Lower lobe of right lung (tissue), 2 donors: Measurements from ENCODE around the gene RBM14. TPM values are rescaled to one million over a fixed set of nuclear protein-coding genes. Genes with fewer than 3 reads are reported as not detected.
A peak's percentile ranks its signal among the peaks of the same experiment; 100 is the strongest.
"Not testable (repeated sequence)": the region's sequence is repeated elsewhere in the genome, so short reads cannot be mapped to it uniquely, and the experiment has no call there.

Experiments used
- ATAC-seq, 2 donors: fragments of 200-7000 bp; cut with Tn5 transposase; one replicate each; pipeline ENCODE4 v1.9.1; 2020 to 2022; ENCODE audit warnings: mild to moderate bottlenecking in 2 of 2, moderate library complexity in 2 of 2
- DNase-seq: peaks from one replicate; pipeline ENCODE4 v3.0.0-alpha.2; 2020
- H3K27ac ChIP-seq: fragments of 200-600 bp; one replicate; pipeline ENCODE4 v1.8.0; 2022
- H3K27me3 ChIP-seq: fragments of 200-600 bp; one replicate; pipeline ENCODE4 v1.8.0; 2022; ENCODE audit warnings: low read depth
- H3K36me3 ChIP-seq: fragments of 200-600 bp; one replicate; pipeline ENCODE4 v1.8.0; 2022; ENCODE audit warnings: mild to moderate bottlenecking
- H3K4me1 ChIP-seq: fragments of 200-600 bp; one replicate; pipeline ENCODE4 v1.8.0; 2022
- H3K4me3 ChIP-seq: fragments of 200-600 bp; one replicate; pipeline ENCODE4 v1.8.0; 2022; ENCODE audit warnings: mild to moderate bottlenecking
- H3K9me3 ChIP-seq: fragments of 200-600 bp; one replicate; pipeline ENCODE4 v1.8.0; 2022
- CTCF ChIP-seq: fragments of 200-600 bp; IDR thresholded peaks from one replicate; pipeline ENCODE4 v1.8.0; 2022; ENCODE audit warnings: antibody characterized with exemption, mild to moderate bottlenecking
- intact Hi-C: fragments of 100-400 bp; cut with DNase I; formaldehyde crosslinking; loops from one replicate; pipeline ENCODE4 v1.11.0; 2022
- total RNA-seq: library from RNA; stranded (reverse); fragmentation: NEBNext Ultra II Directional; extraction: Animal tissue kit (Norgen Biotek cat#: 25700); gene quantifications from one replicate; pipeline ENCODE4 v1.2.1, GENCODE V29; 2021
- donor health status: DM: no; HTN: yes; CAD: no; lungs with severe emphysema.

The RBM14 gene
- total RNA-seq, 1 donor from 2014 or later = 93.4 TPM

- Histone ChIP-seq H3K9me3 (no peaks in the 10 kb centered on the region), H3K27me3 (no peaks in the 10 kb centered on the region), H3K36me3 (no peaks in the 10 kb centered on the region), H3K4me1 (peaks cover 17% of the 10 kb centered on the region), H3K4me3 (no peak overlapping the region), H3K27ac (no peak overlapping the region)
- no peak for TF ChIP-seq CTCF
- DNase-seq (no peak), ATAC-seq (no peak)
- intact Hi-C loops = no loop called here
These were observed 45.6 kb upstream of the RBM14 start for GRCh38 chr11:66570850-66571180.

- intact Hi-C loops = loop anchor here (5.0 kb wide), 1 partner anchor 103 kb away; no protein-coding TSS in a partner anchor
- Histone ChIP-seq H3K9me3 (no peaks in the 10 kb centered on the region), H3K27me3 (peaks cover 4% of the 10 kb centered on the region), H3K4me1 (peaks cover 9% of the 10 kb centered on the region), H3K27ac (no peak overlapping the region), H3K36me3 (no peaks in the 10 kb centered on the region), H3K4me3 (no peak overlapping the region)
- TF ChIP-seq CTCF = peak; percentile 77
- peak; percentile 93 for ATAC-seq
- peak; percentile 88 for DNase-seq
These were observed 37.3 kb upstream of the RBM14 start for GRCh38 chr11:66579017-66579606.

- intact Hi-C loops = no loop called here
- H3K9me3 ChIP-seq = no peaks in the 10 kb centered on the region
These were observed 35.6 kb upstream of the RBM14 start for GRCh38 chr11:66580803-66581202.

GRCh38 chr11:66581261-66581660, 35.2 kb upstream of the RBM14 start:
- TF ChIP-seq CTCF = no peak

More at GRCh38 chr11:66580803-66581202, 35.6 kb upstream of the RBM14 start:
- Histone ChIP-seq H3K4me1 (peaks cover 9% of the 10 kb centered on the region), H3K27ac (no peak overlapping the region), H3K36me3 (no peaks in the 10 kb centered on the region), H3K4me3 (no peak overlapping the region), H3K27me3 (peaks cover 4% of the 10 kb centered on the region)
- ATAC-seq (no peak), DNase-seq (no peak)
- TF ChIP-seq CTCF = no peak

GRCh38 chr11:66582565-66583147, 33.8 kb upstream of the RBM14 start:
- H3K27ac ChIP-seq, H3K27me3 ChIP-seq, ATAC-seq, DNase-seq, H3K4me1 ChIP-seq, intact Hi-C loops, H3K4me3 ChIP-seq, H3K36me3 ChIP-seq, H3K9me3 ChIP-seq: not testable (repeated sequence)

More at GRCh38 chr11:66581261-66581660, 35.2 kb upstream of the RBM14 start:
- no peak for DNase-seq
- ATAC-seq = no peak
- H3K9me3 ChIP-seq = no peaks in the 10 kb centered on the region
- no peak overlapping the region for H3K4me3 ChIP-seq
- no peaks in the 10 kb centered on the region for H3K36me3 ChIP-seq
- H3K4me1 ChIP-seq = peaks cover 9% of the 10 kb centered on the region
- H3K27ac ChIP-seq = no peak overlapping the region
- peaks cover 4% of the 10 kb centered on the region for H3K27me3 ChIP-seq
- intact Hi-C loops = no loop called here

GRCh38 chr11:66585447-66585846, 31.0 kb upstream of the RBM14 start:
- H3K4me3 ChIP-seq, H3K9me3 ChIP-seq, H3K4me1 ChIP-seq, H3K36me3 ChIP-seq, intact Hi-C loops, DNase-seq, H3K27ac ChIP-seq, ATAC-seq, H3K27me3 ChIP-seq: not testable (repeated sequence)
